Left ventricle myocardium superior (tissue), 1 donor: ENCODE results near the gene CRTAC1. TPM values are rescaled to one million over a fixed set of nuclear protein-coding genes. Genes with fewer than 3 reads are reported as not detected.

Experiments
- ATAC-seq: fragments of 200-7000 bp; cut with Tn5 transposase; one replicate; pipeline ENCODE4 v1.9.1; 2020; ENCODE audit warnings: mild to moderate bottlenecking, moderate library complexity
- DNase-seq: peaks from one replicate; pipeline ENCODE4 v3.0.0-alpha.2; 2020
- intact Hi-C: fragments of 100-400 bp; cut with micrococcal nuclease; formaldehyde crosslinking; loops from one replicate; pipeline ENCODE4 v1.11.0; 2022
- total RNA-seq: library from RNA; stranded (reverse); fragmentation: NEBNext Ultra II Directional; extraction: Animal tissue kit (Norgen Biotek cat#: 25700); gene quantifications from one replicate; pipeline ENCODE4 v1.2.1, GENCODE V29; 2021
- donor health status: DM: no; HTN: yes; CAD: no; lungs with severe emphysema.

The CRTAC1 gene
- total RNA-seq, 1 donor from 2014 or later: 1.6 TPM

GRCh38 chr10:98031440-98031839, 1.0 kb upstream of the CRTAC1 start:
- DNase-seq: no peak
- intact Hi-C loops: no loop called here
- no peak for ATAC-seq

- DNase-seq: peak; percentile 36
- peak; percentile 13 for ATAC-seq
- intact Hi-C loops: no loop called here
These were observed 590 bp upstream of the CRTAC1 start for GRCh38 chr10:98030991-98031431.

- ATAC-seq (peak; percentile 49), DNase-seq (peak; percentile 36)
- intact Hi-C loops: no loop called here
These were observed 1.0 kb downstream of the CRTAC1 start for GRCh38 chr10:98029149-98030092.

GRCh38 chr10:98028168-98028770, 2.2 kb downstream of the CRTAC1 start:
- DNase-seq (peak; percentile 44), ATAC-seq (peak; percentile 62)
- intact Hi-C loops: no loop called here

GRCh38 chr10:98023024-98023423, 7.4 kb downstream of the CRTAC1 start:
- intact Hi-C loops: no loop called here
- DNase-seq: no peak
- no peak for ATAC-seq

- DNase-seq (no peak), ATAC-seq (no peak)
- intact Hi-C loops: no loop called here
These were observed 9.6 kb downstream of the CRTAC1 start for GRCh38 chr10:98020784-98021183.

GRCh38 chr10:98020254-98020653, 10.2 kb downstream of the CRTAC1 start:
- intact Hi-C loops: no loop called here
- no peak for DNase-seq
- ATAC-seq: no peak

GRCh38 chr10:98019784-98020183, 10.6 kb downstream of the CRTAC1 start:
- intact Hi-C loops: no loop called here
- no peak for ATAC-seq
- no peak for DNase-seq

- ATAC-seq: no peak
- no peak for DNase-seq
- intact Hi-C loops: no loop called here
These were observed 13.5 kb downstream of the CRTAC1 start for GRCh38 chr10:98016772-98017475.

- intact Hi-C loops: no loop called here
- ATAC-seq: no peak
- no peak for DNase-seq
These were observed 16.6 kb downstream of the CRTAC1 start for GRCh38 chr10:98013776-98014175.

- no peak for DNase-seq
- no peak for ATAC-seq
- intact Hi-C loops: no loop called here
These were observed 17.3 kb downstream of the CRTAC1 start for GRCh38 chr10:98013122-98013521.

GRCh38 chr10:98012644-98013043, 17.8 kb downstream of the CRTAC1 start:
- intact Hi-C loops: no loop called here

GRCh38 chr10:98010939-98011685, 19.3 kb downstream of the CRTAC1 start:
- no peak for DNase-seq
- intact Hi-C loops: no loop called here

More at GRCh38 chr10:98012644-98013043, 17.8 kb downstream of the CRTAC1 start:
- no peak for ATAC-seq
- DNase-seq: no peak

GRCh38 chr10:98006266-98006665, 24.2 kb downstream of the CRTAC1 start:
- DNase-seq (no peak), ATAC-seq (no peak)
- intact Hi-C loops: no loop called here

More at GRCh38 chr10:98010939-98011685, 19.3 kb downstream of the CRTAC1 start:
- ATAC-seq: no peak

GRCh38 chr10:98001736-98002135, 28.7 kb downstream of the CRTAC1 start:
- DNase-seq (no peak), ATAC-seq (no peak)
- intact Hi-C loops: no loop called here

- intact Hi-C loops: no loop called here
- DNase-seq (no peak), ATAC-seq (no peak)
These were observed 30.1 kb downstream of the CRTAC1 start for GRCh38 chr10:98000346-98000745.

- DNase-seq (no peak), ATAC-seq (no peak)
- intact Hi-C loops: no loop called here
These were observed 30.5 kb downstream of the CRTAC1 start for GRCh38 chr10:97999923-98000248.

GRCh38 chr10:97999066-97999922, 31.1 kb downstream of the CRTAC1 start:
- ATAC-seq (no peak), DNase-seq (no peak)
- intact Hi-C loops: no loop called here
